Measurements from ENCODE around the gene TDRD10. TPM values are rescaled to one million over a fixed set of nuclear protein-coding genes. Genes with fewer than 3 reads are reported as not detected.

Gene TDRD10
- total and polyA plus RNA-seq, 8 donors, result 0.18 to 4.1 (median 1.4) TPM; not detected in 2

DNA sequence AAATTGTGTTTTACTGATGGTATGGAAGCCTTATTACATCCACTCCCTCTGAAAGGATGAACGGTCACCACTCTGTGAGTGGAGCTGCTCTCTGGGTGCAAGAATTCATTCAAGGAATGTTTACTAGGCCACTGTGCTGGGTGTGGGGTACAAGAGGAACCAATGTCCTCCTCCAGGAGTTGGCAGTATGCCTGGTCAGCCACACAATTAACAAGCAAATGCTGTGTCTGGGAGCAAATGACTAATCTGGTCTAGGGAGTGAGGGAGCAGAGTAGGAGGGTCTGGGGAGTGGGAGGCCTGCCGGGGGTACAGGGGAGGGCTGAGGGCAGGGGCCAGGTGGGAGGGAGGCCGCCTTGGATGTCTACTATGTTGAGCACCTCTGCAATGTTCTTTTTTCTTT is 27.2 kb upstream of the TDRD10 start:
- no peaks in the 10 kb centered on the region for H3K27me3 ChIP-seq
- no peak overlapping the region for H3K27ac ChIP-seq
- intact Hi-C loops (cut with DNase I; ENCODE audit: low total_unique reads), result no loop called here
- peak; percentile 68 to 79 for DNase-seq
- TF ChIP-seq POLR2A (IDR thresholded peaks at IDR 0.05), result no peak
- no peak for TF ChIP-seq EP300 (IDR thresholded peaks at IDR 0.05)
- TF ChIP-seq POLR2AphosphoS5 (IDR thresholded peaks at IDR 0.05), result peak in 2 of 3 donors; percentile 5 to 58
- TF ChIP-seq, protein P1, sequence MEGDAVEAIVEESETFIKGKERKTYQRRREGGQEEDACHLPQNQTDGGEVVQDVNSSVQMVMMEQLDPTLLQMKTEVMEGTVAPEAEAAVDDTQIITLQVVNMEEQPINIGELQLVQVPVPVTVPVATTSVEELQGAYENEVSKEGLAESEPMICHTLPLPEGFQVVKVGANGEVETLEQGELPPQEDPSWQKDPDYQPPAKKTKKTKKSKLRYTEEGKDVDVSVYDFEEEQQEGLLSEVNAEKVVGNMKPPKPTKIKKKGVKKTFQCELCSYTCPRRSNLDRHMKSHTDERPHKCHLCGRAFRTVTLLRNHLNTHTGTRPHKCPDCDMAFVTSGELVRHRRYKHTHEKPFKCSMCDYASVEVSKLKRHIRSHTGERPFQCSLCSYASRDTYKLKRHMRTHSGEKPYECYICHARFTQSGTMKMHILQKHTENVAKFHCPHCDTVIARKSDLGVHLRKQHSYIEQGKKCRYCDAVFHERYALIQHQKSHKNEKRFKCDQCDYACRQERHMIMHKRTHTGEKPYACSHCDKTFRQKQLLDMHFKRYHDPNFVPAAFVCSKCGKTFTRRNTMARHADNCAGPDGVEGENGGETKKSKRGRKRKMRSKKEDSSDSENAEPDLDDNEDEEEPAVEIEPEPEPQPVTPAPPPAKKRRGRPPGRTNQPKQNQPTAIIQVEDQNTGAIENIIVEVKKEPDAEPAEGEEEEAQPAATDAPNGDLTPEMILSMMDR (IDR thresholded peaks at IDR 0.05), result no peak
- H3K9me3 ChIP-seq, result no peaks in the 10 kb centered on the region
- H3K36me3 ChIP-seq, result peaks cover 0 to 2% (median 0%) of the 10 kb centered on the region in 4 donors
- no peak overlapping the region for H3K4me3 ChIP-seq
- H3K4me1 ChIP-seq, result peaks cover 0 to 27% (median 6%) of the 10 kb centered on the region in 4 donors
- WGBS, 5 donors, result 20 to 39% (median 26%) methylated on average over 3 of the region's 3 CpGs

DNA sequence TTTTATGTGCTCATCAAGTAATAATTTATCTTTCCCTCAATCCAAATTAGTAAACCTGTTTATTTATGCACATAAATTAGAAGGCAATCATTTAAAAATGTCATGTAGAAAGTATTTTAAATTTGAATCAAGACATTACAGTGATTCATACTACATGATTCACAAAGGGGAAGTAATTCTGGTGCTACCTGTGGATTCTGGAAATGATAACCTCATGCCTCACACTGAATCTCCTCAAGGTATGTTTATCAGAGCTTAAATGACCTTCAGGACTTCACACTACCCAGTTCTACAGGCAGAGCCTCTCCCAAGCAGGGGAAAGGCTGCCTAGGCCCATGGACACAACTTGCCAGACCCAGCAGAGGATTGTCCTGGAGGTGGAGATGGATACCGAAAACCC is 25.2 kb upstream of the TDRD10 start:
- TF ChIP-seq POLR2AphosphoS5 (IDR thresholded peaks at IDR 0.05) (no peak), EP300 (IDR thresholded peaks at IDR 0.05) (no peak), POLR2A (IDR thresholded peaks at IDR 0.05) (no peak)
- TF ChIP-seq, protein P1 (IDR thresholded peaks at IDR 0.05), result no peak
- 88 to 100% (median 100%) methylated on average over 1 of the region's 1 CpG for WGBS, 5 donors
- Histone ChIP-seq H3K36me3 (no peaks in the 10 kb centered on the region), H3K4me3 (no peak overlapping the region), H3K4me1 (peaks cover 0 to 33% (median 7%) of the 10 kb centered on the region in 4 donors), H3K9me3 (no peaks in the 10 kb centered on the region), H3K27me3 (no peaks in the 10 kb centered on the region), H3K27ac (no peak overlapping the region)
- intact Hi-C loops (cut with DNase I; ENCODE audit: low total_unique reads), result no loop called here
- DNase-seq, result no peak

DNA sequence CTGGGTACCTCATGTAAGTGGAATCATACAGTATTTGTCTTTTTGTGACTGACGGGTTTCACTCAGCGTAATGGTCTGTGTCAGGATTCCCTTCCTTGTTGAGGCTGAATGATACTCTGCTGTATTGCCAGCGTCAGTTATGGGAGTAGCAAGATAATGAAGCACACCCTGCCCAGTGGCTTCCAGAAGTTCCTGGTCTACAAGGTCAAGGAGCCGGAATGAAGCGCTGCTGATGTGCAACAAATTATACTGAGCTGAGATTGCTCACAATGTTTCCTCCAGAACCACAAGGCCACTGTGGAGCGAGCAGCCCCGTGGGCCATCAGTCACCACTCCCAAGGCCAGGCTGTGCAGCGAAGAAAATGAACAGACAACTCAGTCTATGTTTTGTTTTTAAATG is 24.0 kb upstream of the TDRD10 start:
- H3K27ac ChIP-seq, result no peak overlapping the region

DNA sequence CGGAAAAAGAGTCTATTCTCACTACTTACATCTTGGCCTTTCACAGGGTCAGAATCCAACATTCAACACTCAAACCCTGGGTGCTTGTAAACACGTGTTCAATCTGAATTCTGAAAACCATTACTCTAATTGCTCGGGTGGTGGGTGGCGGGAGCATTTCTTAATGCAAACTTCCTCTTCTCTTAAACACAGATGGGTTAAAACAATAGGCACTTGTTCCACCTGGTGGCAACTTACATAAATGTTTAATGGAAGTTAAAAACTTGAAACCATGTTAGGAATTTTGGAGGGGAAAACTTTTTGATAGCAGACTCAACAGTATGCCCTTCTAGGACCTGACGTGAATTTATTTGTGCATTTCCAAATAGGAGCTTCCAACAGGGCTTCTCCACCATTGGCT is 23.4 kb upstream of the TDRD10 start:
- no peaks in the 10 kb centered on the region for H3K9me3 ChIP-seq
- DNase-seq, result peak in 1 of 2 donors; percentile 62
- intact Hi-C loops (cut with DNase I; ENCODE audit: low total_unique reads), result no loop called here
- no peaks in the 10 kb centered on the region for H3K27me3 ChIP-seq
- 26 to 42% (median 35%) methylated on average over 5 of the region's 5 CpGs for WGBS, 5 donors
- peaks cover 0 to 33% (median 7%) of the 10 kb centered on the region in 4 donors for H3K4me1 ChIP-seq
- TF ChIP-seq, protein P1 (IDR thresholded peaks at IDR 0.05), result peak in 1 of 7 experiments; percentile 29
- TF ChIP-seq POLR2AphosphoS5 (IDR thresholded peaks at IDR 0.05) (no peak), POLR2A (IDR thresholded peaks at IDR 0.05) (no peak), EP300 (IDR thresholded peaks at IDR 0.05) (no peak)
- no peak overlapping the region for H3K4me3 ChIP-seq
- peaks cover 0 to 3% (median 0%) of the 10 kb centered on the region in 4 donors for H3K36me3 ChIP-seq
- no peak overlapping the region for H3K27ac ChIP-seq

More for the DNA sequence above, 24.0 kb upstream of the TDRD10 start:
- H3K4me1 ChIP-seq, result peaks cover 0 to 33% (median 7%) of the 10 kb centered on the region in 4 donors
- WGBS, 5 donors, result 76 to 88% (median 86%) methylated on average over 8 of the region's 8 CpGs
- intact Hi-C loops (cut with DNase I; ENCODE audit: low total_unique reads), result no loop called here
- H3K9me3 ChIP-seq, result no peaks in the 10 kb centered on the region
- H3K4me3 ChIP-seq, result no peak overlapping the region
- TF ChIP-seq POLR2A (IDR thresholded peaks at IDR 0.05) (no peak), POLR2AphosphoS5 (IDR thresholded peaks at IDR 0.05) (no peak)
- TF ChIP-seq, protein P1 (IDR thresholded peaks at IDR 0.05), result no peak
- no peak for DNase-seq
- H3K27me3 ChIP-seq, result no peaks in the 10 kb centered on the region
- no peaks in the 10 kb centered on the region for H3K36me3 ChIP-seq
